Brain pericyte (primary cell): ENCODE results near the gene PSMD2.

Experiments used
- DNase-seq: peaks from one replicate; pipeline ENCODE4 v3.0.0-alpha.2; 2012; ENCODE audit warnings: low read depth, low spot score

Gene PSMD2

GRCh38 chr3:184357248-184358123, 58.4 kb downstream of the PSMD2 start:
- DNase-seq: no peak

GRCh38 chr3:184358124-184358767, 59.2 kb downstream of the PSMD2 start:
- no peak for DNase-seq
